SH-SY5Y (cell line): Measurements from ENCODE around the gene OR5K2.

Experiments used
- GATA2 ChIP-seq: IDR thresholded peaks from 2 replicates; pipeline ENCODE4 v1.6.1; 2011; ENCODE audit warnings: mild to moderate bottlenecking, low read depth, low read length
- GATA3 ChIP-seq: IDR thresholded peaks from 2 replicates; pipeline ENCODE4 v1.6.1; 2011; ENCODE audit warnings: low read depth, mild to moderate bottlenecking, low read length, moderate library complexity

- TF ChIP-seq GATA3, result no peak
- TF ChIP-seq GATA2, result no peak
Measured at GRCh38 chr3:98528474-98529346, 31.2 kb downstream of the OR5K2 start.
